PFSK-1 (cell line): Measurements from ENCODE around the gene CD40LG.

Source experiments
- FOXP2 ChIP-seq: optimal IDR thresholded peaks from 2 replicates; pipeline ENCODE3; 2011; ENCODE audit warnings: borderline replicate concordance, control low read depth, inconsistent platforms; ENCODE audit not compliant: insufficient read depth; ENCODE audit errors: extremely low read length, extremely low read depth
- POLR2AphosphoS5 ChIP-seq: IDR thresholded peaks from 2 replicates; pipeline ENCODE4 v1.6.1; 2012; ENCODE audit warnings: low read depth, mild to moderate bottlenecking, control low read depth, low read length, moderate library complexity
- SIN3A ChIP-seq: IDR thresholded peaks from 2 replicates; pipeline ENCODE4 v1.6.1; 2012; ENCODE audit warnings: mild to moderate bottlenecking, low read length, moderate library complexity, borderline replicate concordance; ENCODE audit not compliant: insufficient read depth
- TAF1 ChIP-seq: IDR thresholded peaks from 2 replicates; pipeline ENCODE4 v1.6.1; 2012; ENCODE audit warnings: low read length, control low read depth, borderline replicate concordance; ENCODE audit not compliant: insufficient read depth
- TF ChIP-seq, protein P1 (sequence below), 2 experiments: IDR thresholded peaks; 2 replicates each; pipeline versions ENCODE4 v1.6.1 to v1.8.0; 2011 to 2012; ENCODE audit warnings: low read depth in 2 of 2, low read length in 2 of 2, control low read depth in 1 of 2, inconsistent platforms in 1 of 2, mild to moderate bottlenecking in 1 of 2, moderate library complexity in 1 of 2; ENCODE audit not compliant: insufficient read depth in 1 of 2

CD40LG gene

DNA sequence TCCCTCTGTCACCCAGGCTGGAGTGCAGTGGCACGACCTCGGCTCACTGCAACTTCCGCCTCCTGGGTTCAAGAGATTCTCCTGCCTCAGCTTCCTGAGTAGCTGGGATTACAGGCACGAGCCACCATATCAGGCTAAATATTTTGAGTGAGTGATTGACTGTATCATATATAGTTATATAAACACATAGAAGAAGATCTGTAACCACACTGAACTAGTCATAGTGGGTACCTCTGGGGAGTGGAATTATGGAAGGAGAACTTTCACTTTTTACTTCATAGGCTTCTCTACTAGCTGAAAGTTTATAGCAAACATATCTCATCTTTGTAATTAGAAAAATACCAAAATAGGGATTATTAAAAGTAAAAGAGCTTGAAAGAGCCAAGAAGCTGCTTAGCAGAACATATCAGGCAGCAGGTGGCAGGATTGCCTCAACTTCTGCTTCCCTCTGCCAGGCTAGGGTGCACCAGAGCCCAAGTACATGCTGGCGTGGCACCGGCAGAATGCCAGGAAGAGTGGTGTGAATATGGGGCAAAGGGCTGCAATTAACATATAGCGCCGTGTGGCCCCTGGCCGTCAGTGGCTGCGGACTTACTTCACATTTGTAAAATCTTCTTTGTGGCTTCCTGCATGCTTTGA lies 39.5 kb upstream of the CD40LG start:
- TF ChIP-seq FOXP2 (no peak), POLR2AphosphoS5 (no peak), TAF1 (no peak), SIN3A (no peak)
- TF ChIP-seq, protein P1, sequence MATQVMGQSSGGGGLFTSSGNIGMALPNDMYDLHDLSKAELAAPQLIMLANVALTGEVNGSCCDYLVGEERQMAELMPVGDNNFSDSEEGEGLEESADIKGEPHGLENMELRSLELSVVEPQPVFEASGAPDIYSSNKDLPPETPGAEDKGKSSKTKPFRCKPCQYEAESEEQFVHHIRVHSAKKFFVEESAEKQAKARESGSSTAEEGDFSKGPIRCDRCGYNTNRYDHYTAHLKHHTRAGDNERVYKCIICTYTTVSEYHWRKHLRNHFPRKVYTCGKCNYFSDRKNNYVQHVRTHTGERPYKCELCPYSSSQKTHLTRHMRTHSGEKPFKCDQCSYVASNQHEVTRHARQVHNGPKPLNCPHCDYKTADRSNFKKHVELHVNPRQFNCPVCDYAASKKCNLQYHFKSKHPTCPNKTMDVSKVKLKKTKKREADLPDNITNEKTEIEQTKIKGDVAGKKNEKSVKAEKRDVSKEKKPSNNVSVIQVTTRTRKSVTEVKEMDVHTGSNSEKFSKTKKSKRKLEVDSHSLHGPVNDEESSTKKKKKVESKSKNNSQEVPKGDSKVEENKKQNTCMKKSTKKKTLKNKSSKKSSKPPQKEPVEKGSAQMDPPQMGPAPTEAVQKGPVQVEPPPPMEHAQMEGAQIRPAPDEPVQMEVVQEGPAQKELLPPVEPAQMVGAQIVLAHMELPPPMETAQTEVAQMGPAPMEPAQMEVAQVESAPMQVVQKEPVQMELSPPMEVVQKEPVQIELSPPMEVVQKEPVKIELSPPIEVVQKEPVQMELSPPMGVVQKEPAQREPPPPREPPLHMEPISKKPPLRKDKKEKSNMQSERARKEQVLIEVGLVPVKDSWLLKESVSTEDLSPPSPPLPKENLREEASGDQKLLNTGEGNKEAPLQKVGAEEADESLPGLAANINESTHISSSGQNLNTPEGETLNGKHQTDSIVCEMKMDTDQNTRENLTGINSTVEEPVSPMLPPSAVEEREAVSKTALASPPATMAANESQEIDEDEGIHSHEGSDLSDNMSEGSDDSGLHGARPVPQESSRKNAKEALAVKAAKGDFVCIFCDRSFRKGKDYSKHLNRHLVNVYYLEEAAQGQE (IDR thresholded peaks at IDR 0.05; ENCODE audit: insufficient read depth in 1 of 2, low read depth in 2 of 2, low read length in 2 of 2), result no peak

DNA sequence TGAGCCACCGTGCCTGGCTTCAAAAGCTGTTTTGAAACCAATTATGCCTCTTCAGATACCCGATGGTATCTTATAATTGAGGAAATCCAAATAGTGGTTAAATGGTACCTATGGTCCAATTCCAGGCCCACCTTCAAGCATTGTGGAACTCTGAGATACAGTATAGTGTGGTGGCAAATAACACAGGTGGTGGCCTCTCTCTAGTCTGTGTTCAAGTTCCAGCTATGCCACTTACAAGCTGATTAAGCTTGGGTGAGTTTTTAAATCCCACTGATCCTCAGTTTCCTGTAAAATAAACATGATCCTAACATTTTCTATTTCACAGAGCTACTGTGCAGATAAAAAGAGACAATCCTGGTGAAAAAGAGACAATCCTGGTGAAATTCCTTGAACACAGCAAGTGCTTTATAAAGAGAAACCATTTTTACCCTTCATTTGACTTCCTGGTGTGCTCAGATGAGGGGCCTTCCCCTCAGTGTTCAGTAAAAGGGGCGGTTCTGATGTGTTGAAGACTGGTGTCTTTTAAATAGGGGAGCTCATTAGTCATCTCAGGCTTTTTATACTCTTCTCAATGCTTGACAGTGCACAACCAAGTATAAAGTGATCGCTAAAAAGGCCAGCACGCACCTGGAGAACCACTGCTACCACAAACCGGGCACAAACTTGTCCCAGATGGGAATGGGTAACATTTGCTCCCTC lies 30.8 kb upstream of the CD40LG start:
- TF ChIP-seq, protein P1 (IDR thresholded peaks at IDR 0.05; ENCODE audit: insufficient read depth in 1 of 2, low read depth in 2 of 2, low read length in 2 of 2), result no peak
- TF ChIP-seq POLR2AphosphoS5 (no peak), FOXP2 (no peak), SIN3A (no peak), TAF1 (no peak)

DNA sequence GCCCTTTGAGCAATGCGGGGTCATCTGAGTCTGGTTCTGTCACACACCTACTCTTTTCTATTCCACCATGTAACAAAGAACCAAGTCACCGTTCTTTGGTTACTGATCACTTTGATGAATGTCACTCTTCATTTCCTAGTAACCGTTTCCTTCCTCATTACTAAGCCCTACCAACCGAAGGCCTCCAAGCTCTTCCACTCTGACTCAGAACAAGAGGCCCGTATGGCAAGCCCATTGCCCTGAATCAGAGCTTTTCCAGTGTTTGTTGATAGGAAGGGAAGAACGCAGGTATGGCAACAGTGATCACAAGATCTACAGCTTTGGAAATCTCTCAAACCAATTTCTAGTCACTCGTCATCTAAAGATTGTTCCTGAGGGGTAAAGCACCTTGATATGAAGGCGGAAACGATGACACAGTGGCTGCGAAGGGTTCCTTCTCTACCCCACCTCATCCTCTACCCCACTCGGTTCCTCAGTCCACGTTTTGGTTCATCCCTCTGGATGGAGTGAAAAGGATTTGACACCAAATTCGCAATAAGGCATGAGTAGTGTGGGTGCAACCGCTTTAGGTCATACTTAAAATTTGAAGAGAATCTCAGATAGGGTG lies 28.0 kb upstream of the CD40LG start:
- TF ChIP-seq SIN3A (no peak), POLR2AphosphoS5 (no peak), FOXP2 (no peak), TAF1 (no peak)
- TF ChIP-seq, protein P1 (IDR thresholded peaks at IDR 0.05; ENCODE audit: insufficient read depth in 1 of 2, low read depth in 2 of 2, low read length in 2 of 2), result no peak

DNA sequence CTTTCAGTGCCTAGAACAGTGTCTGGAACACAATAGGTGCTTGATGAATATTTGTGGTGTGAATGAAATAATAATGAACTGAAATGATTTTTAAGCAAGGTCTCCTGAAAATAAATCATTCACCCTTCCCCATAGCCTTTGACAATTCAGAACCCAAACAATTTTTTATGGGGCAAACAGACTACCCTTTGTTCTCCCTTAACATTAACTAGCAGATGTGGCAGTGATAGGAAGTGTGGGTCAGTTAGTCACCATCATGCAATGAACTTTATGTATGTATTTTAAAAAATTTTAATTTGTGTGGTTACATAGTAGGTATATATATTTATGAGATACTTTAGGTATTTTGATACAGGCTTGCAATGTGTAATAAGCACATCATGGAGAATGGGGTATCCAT lies 27.2 kb upstream of the CD40LG start:
- TF ChIP-seq SIN3A (no peak), TAF1 (no peak), FOXP2 (no peak), POLR2AphosphoS5 (no peak)
- TF ChIP-seq, protein P1 (IDR thresholded peaks at IDR 0.05; ENCODE audit: insufficient read depth in 1 of 2, low read depth in 2 of 2, low read length in 2 of 2), result no peak
